Ishikawa (cell line): Measurements from ENCODE around the gene TMEM53.

Experiments used
- EGR1 ChIP-seq: IDR thresholded peaks from 2 replicates; pipeline ENCODE4 v1.6.1; 2012
- EP300 ChIP-seq: IDR thresholded peaks from 2 replicates; pipeline ENCODE4 v1.6.1; 2012; ENCODE audit warnings: borderline replicate concordance
- FOXM1 ChIP-seq: IDR thresholded peaks from 2 replicates; pipeline ENCODE4 v1.6.1; 2012; ENCODE audit warnings: low read depth, borderline replicate concordance
- RAD21 ChIP-seq: IDR thresholded peaks from 2 replicates; pipeline ENCODE4 v1.6.1; 2012; ENCODE audit warnings: low read depth
- TAF1 ChIP-seq: IDR thresholded peaks from 2 replicates; pipeline ENCODE4 v1.6.1; 2012; ENCODE audit warnings: low read depth, mild to moderate bottlenecking
- TCF12 ChIP-seq: IDR thresholded peaks from 2 replicates; pipeline ENCODE4 v1.6.1; 2012; ENCODE audit warnings: low read depth
- TEAD4 ChIP-seq: IDR thresholded peaks from 2 replicates; pipeline ENCODE4 v1.6.1; 2012
- YY1 ChIP-seq: IDR thresholded peaks from 2 replicates; pipeline ENCODE4 v1.6.1; 2012; ENCODE audit warnings: low read depth
- TF ChIP-seq, protein P1 (sequence below): IDR thresholded peaks from 2 replicates; pipeline ENCODE4 v1.6.1; 2012
- TF ChIP-seq, protein P2 (sequence below): IDR thresholded peaks from 2 replicates; pipeline ENCODE4 v1.6.1; 2012; ENCODE audit warnings: low read depth, mild to moderate bottlenecking
- TF ChIP-seq, protein P3 (sequence below): IDR thresholded peaks from 2 replicates; pipeline ENCODE4 v1.6.1; 2012

DNA sequence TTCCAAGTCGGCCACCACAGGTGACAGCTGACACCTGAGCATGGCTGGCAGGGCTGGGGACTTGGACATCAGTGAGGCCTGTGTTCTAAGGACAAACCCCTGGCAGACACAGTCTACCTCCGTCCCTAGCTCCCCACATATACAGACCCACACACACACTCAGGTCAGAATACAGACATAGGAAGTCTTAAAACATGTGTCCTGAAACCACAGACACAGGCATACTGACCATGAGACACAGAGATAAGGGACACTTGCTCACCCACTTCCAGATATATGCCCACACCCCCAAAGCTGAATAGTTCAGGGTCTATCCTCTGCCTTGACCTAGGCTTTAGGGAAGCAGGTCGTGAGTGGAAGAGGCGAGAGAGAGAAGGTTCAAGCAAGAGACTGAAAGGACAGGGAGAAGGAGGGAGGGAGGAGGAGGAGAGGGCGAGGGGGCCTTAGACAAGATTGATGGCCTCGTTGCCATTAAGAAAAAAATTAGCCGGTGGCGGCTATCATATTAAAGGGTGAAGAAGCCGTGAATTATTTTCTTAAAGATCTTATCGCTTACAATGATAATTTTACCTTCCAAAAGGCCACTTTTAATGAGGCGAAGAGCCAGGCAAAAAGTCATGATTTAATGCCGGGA, 49.9 kb downstream of the TMEM53 start:
- TF ChIP-seq, protein P1, sequence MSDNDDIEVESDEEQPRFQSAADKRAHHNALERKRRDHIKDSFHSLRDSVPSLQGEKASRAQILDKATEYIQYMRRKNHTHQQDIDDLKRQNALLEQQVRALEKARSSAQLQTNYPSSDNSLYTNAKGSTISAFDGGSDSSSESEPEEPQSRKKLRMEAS = no peak
- TF ChIP-seq TCF12 = no peak
- TF ChIP-seq TAF1 = no peak
- TF ChIP-seq, protein P2, sequence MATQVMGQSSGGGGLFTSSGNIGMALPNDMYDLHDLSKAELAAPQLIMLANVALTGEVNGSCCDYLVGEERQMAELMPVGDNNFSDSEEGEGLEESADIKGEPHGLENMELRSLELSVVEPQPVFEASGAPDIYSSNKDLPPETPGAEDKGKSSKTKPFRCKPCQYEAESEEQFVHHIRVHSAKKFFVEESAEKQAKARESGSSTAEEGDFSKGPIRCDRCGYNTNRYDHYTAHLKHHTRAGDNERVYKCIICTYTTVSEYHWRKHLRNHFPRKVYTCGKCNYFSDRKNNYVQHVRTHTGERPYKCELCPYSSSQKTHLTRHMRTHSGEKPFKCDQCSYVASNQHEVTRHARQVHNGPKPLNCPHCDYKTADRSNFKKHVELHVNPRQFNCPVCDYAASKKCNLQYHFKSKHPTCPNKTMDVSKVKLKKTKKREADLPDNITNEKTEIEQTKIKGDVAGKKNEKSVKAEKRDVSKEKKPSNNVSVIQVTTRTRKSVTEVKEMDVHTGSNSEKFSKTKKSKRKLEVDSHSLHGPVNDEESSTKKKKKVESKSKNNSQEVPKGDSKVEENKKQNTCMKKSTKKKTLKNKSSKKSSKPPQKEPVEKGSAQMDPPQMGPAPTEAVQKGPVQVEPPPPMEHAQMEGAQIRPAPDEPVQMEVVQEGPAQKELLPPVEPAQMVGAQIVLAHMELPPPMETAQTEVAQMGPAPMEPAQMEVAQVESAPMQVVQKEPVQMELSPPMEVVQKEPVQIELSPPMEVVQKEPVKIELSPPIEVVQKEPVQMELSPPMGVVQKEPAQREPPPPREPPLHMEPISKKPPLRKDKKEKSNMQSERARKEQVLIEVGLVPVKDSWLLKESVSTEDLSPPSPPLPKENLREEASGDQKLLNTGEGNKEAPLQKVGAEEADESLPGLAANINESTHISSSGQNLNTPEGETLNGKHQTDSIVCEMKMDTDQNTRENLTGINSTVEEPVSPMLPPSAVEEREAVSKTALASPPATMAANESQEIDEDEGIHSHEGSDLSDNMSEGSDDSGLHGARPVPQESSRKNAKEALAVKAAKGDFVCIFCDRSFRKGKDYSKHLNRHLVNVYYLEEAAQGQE = no peak
- no peak for TF ChIP-seq FOXM1
- TF ChIP-seq RAD21 = no peak
- no peak for TF ChIP-seq EP300
- no peak for TF ChIP-seq EGR1
- no peak for TF ChIP-seq TEAD4
- TF ChIP-seq, protein P3, sequence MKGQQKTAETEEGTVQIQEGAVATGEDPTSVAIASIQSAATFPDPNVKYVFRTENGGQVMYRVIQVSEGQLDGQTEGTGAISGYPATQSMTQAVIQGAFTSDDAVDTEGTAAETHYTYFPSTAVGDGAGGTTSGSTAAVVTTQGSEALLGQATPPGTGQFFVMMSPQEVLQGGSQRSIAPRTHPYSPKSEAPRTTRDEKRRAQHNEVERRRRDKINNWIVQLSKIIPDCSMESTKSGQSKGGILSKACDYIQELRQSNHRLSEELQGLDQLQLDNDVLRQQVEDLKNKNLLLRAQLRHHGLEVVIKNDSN = no peak
- no peak for TF ChIP-seq YY1
